Neuronal stem cell (in vitro differentiated cells): ENCODE data around the gene GRM1.

Experiments used
- DNase-seq: peaks from one replicate; pipeline ENCODE4 v3.0.0-alpha.2; 2013; ENCODE audit warnings: low spot score
- H2AFZ ChIP-seq: one replicate; pipeline ENCODE4 v1.6.1; 2013; ENCODE audit warnings: mild to moderate bottlenecking, low read length, inconsistent platforms
- H2AK5ac ChIP-seq: 2 replicates; pipeline ENCODE4 v1.6.1; 2013; ENCODE audit warnings: low read depth, mild to moderate bottlenecking, inconsistent platforms, low read length, moderate library complexity, mixed read lengths
- H2BK120ac ChIP-seq: 2 replicates; pipeline ENCODE4 v1.6.1; 2013; ENCODE audit warnings: low read depth, mild to moderate bottlenecking, inconsistent platforms, low read length, moderate library complexity, mixed read lengths
- H2BK12ac ChIP-seq: one replicate; pipeline ENCODE4 v1.6.1; 2013; ENCODE audit warnings: low read length, inconsistent platforms
- H2BK15ac ChIP-seq: 2 replicates; pipeline ENCODE4 v1.6.1; 2013; ENCODE audit warnings: mild to moderate bottlenecking, low read length, inconsistent platforms, mixed read lengths
- H2BK5ac ChIP-seq: one replicate; pipeline ENCODE4 v1.6.1; 2013; ENCODE audit warnings: inconsistent platforms, mild to moderate bottlenecking, low read length, moderate library complexity
- H3K14ac ChIP-seq: one replicate; pipeline ENCODE4 v1.6.1; 2013; ENCODE audit warnings: low read length, inconsistent platforms
- H3K18ac ChIP-seq: 2 replicates; pipeline ENCODE4 v1.6.1; 2013; ENCODE audit warnings: low read length, inconsistent platforms
- H3K23ac ChIP-seq: 2 replicates; pipeline ENCODE4 v1.6.1; 2013; ENCODE audit warnings: low read depth, mild to moderate bottlenecking, mixed read lengths, low read length, inconsistent platforms; ENCODE audit not compliant: poor library complexity
- H3K27ac ChIP-seq: replicated peaks from 3 replicates; pipeline ENCODE4 v1.5.1; 2013; ENCODE audit warnings: low read length, inconsistent platforms
- H3K27me3 ChIP-seq, 3 experiments: 2 replicates each; pipeline ENCODE4 v1.6.1; 2013; ENCODE audit warnings: low read length in 3 of 3, mild to moderate bottlenecking in 2 of 3, inconsistent platforms in 1 of 3, low read depth in 1 of 3, mixed read lengths in 1 of 3, moderate library complexity in 1 of 3; ENCODE audit not compliant: control insufficient read depth in 3 of 3, insufficient read depth in 3 of 3
- H3K36me3 ChIP-seq, 2 donors: replicated peaks in 1 of 2; 2 replicates each; pipeline ENCODE4 v1.6.1; 2013; ENCODE audit warnings: low read length in 2 of 2; ENCODE audit not compliant: control insufficient read depth in 2 of 2, insufficient read depth in 2 of 2
- H3K4ac ChIP-seq: 2 replicates; pipeline ENCODE4 v1.6.1; 2013; ENCODE audit warnings: inconsistent platforms, mild to moderate bottlenecking, low read length, moderate library complexity
- H3K4me1 ChIP-seq, 2 donors: 1 replicate in 1 of 2; 2 replicates in 1 of 2; pipeline ENCODE4 v1.6.1; 2013; ENCODE audit warnings: low read length in 2 of 2, low read depth in 1 of 2; ENCODE audit not compliant: control insufficient read depth in 2 of 2, insufficient read depth in 1 of 2
- H3K4me2 ChIP-seq: one replicate; pipeline ENCODE4 v1.6.1; 2013; ENCODE audit warnings: mild to moderate bottlenecking, low read length, inconsistent platforms; ENCODE audit not compliant: insufficient read depth, poor library complexity, severe bottlenecking
- H3K4me3 ChIP-seq, 2 donors: 2 replicates each; pipeline ENCODE4 v1.5.1; 2013; ENCODE audit warnings: low read length in 2 of 2, mild to moderate bottlenecking in 2 of 2, inconsistent platforms in 1 of 2, moderate library complexity in 1 of 2
- H3K79me1 ChIP-seq: one replicate; pipeline ENCODE4 v1.6.1; 2013; ENCODE audit warnings: low read depth, mild to moderate bottlenecking, inconsistent platforms, low read length, moderate library complexity
- H3K9ac ChIP-seq: one replicate; pipeline ENCODE4 v1.6.1; 2013; ENCODE audit warnings: mild to moderate bottlenecking, low read depth, low read length, inconsistent platforms; ENCODE audit not compliant: poor library complexity
- H3K9me3 ChIP-seq, 2 donors: replicated peaks in 1 of 2; 2 replicates each; pipeline versions ENCODE3 to v1.6.1; 2013; ENCODE audit warnings: low read length in 2 of 2, mild to moderate bottlenecking in 2 of 2, inconsistent platforms in 1 of 2, low read depth in 1 of 2, mixed read lengths in 1 of 2, moderate library complexity in 1 of 2; ENCODE audit not compliant: control insufficient read depth in 2 of 2, insufficient read depth in 1 of 2
- H4K8ac ChIP-seq: one replicate; pipeline ENCODE4 v1.6.1; 2013; ENCODE audit warnings: low read depth, mild to moderate bottlenecking, inconsistent platforms, low read length, moderate library complexity
- H4K91ac ChIP-seq: one replicate; pipeline ENCODE4 v1.6.1; 2013; ENCODE audit warnings: low read length, low read depth, mild to moderate bottlenecking, inconsistent platforms; ENCODE audit not compliant: poor library complexity
- WGBS, 2 donors: extraction: QIAGEN DNeasy Blood & Tissue Kit; methylation state at CpG; one replicate each; pipeline ENCODE4 v1.1.7; 2013; ENCODE audit warnings: missing lambda C conversion rate in 2 of 2, mixed read lengths in 1 of 2; ENCODE audit not compliant: insufficient read length in 2 of 2, insufficient replicate concordance in 1 of 2; ENCODE audit errors: extremely low coverage in 2 of 2; 5-methylcytosine and 5-hydroxymethylcytosine counted together

Gene GRM1

GRCh38 chr6:146369866-146370265, 341.0 kb downstream of the GRM1 start:
- Histone ChIP-seq H3K9ac (no peak overlapping the region), H3K4ac (no peak overlapping the region), H2BK5ac (no peak overlapping the region), H3K4me2 (no peak overlapping the region), H3K79me1 (no peaks in the 10 kb centered on the region), H2BK15ac (no peak overlapping the region), H3K18ac (no peak overlapping the region), H3K27me3 (no peaks in the 10 kb centered on the region), H2BK120ac (no peak overlapping the region), H3K27ac (no peak overlapping the region), H3K14ac (no peak overlapping the region), H3K23ac (no peak overlapping the region), H3K4me1 (no peaks in the 10 kb centered on the region), H2BK12ac (no peak overlapping the region), H4K8ac (no peak overlapping the region), H4K91ac (no peak overlapping the region), H3K36me3 (no peaks in the 10 kb centered on the region), H2AFZ (no peak overlapping the region), H2AK5ac (no peak overlapping the region), H3K9me3 (no peaks in the 10 kb centered on the region), H3K4me3 (no peak overlapping the region)
- no CpG with 5 or more reads among the region's 1 CpG for WGBS, 2 donors
- DNase-seq: no peak

GRCh38 chr6:146381486-146381885, 352.6 kb downstream of the GRM1 start:
- Histone ChIP-seq H3K4me3 (no peak overlapping the region), H2BK120ac (no peak overlapping the region), H4K91ac (no peak overlapping the region), H2BK15ac (no peak overlapping the region), H3K27ac (no peak overlapping the region), H2AK5ac (no peak overlapping the region), H2AFZ (no peak overlapping the region), H3K4me2 (no peak overlapping the region), H4K8ac (no peak overlapping the region), H2BK12ac (no peak overlapping the region), H3K9me3 (peaks cover 0 to 1% of the 10 kb centered on the region in 2 donors), H2BK5ac (no peak overlapping the region), H3K14ac (no peak overlapping the region), H3K79me1 (no peaks in the 10 kb centered on the region), H3K27me3 (no peaks in the 10 kb centered on the region), H3K23ac (no peak overlapping the region), H3K4ac (no peak overlapping the region), H3K36me3 (no peaks in the 10 kb centered on the region), H3K18ac (no peak overlapping the region), H3K9ac (no peak overlapping the region), H3K4me1 (no peaks in the 10 kb centered on the region)
- DNase-seq: no peak
- WGBS, 2 donors: no CpG with 5 or more reads among the region's 3 CpGs

GRCh38 chr6:146388736-146389364, 360.0 kb downstream of the GRM1 start:
- Histone ChIP-seq H4K91ac (no peak overlapping the region), H3K9me3 (no peaks in the 10 kb centered on the region), H2BK12ac (no peak overlapping the region), H3K79me1 (no peaks in the 10 kb centered on the region), H2AK5ac (no peak overlapping the region), H4K8ac (no peak overlapping the region), H3K4ac (no peak overlapping the region), H3K27me3 (no peaks in the 10 kb centered on the region), H3K4me3 (no peak overlapping the region), H3K14ac (no peak overlapping the region), H3K36me3 (no peaks in the 10 kb centered on the region), H2BK120ac (no peak overlapping the region), H3K27ac (peak overlapping the region; percentile 52), H3K18ac (no peak overlapping the region), H3K4me1 (peaks cover 2 to 8% of the 10 kb centered on the region in 2 donors), H2BK5ac (no peak overlapping the region), H3K23ac (no peak overlapping the region), H3K9ac (no peak overlapping the region), H3K4me2 (no peak overlapping the region), H2AFZ (no peak overlapping the region), H2BK15ac (no peak overlapping the region)
- DNase-seq: peak; percentile 73
- no CpG with 5 or more reads among the region's 3 CpGs for WGBS, 2 donors

GRCh38 chr6:146389740-146390139, 360.9 kb downstream of the GRM1 start:
- Histone ChIP-seq H3K27ac (no peak overlapping the region), H3K79me1 (no peaks in the 10 kb centered on the region), H3K18ac (no peak overlapping the region), H3K36me3 (no peaks in the 10 kb centered on the region), H2BK120ac (no peak overlapping the region), H3K14ac (no peak overlapping the region), H2BK12ac (no peak overlapping the region), H4K8ac (no peak overlapping the region), H3K4me2 (no peak overlapping the region), H3K9ac (no peak overlapping the region), H3K27me3 (no peaks in the 10 kb centered on the region), H3K4ac (no peak overlapping the region), H3K23ac (no peak overlapping the region), H2BK5ac (no peak overlapping the region), H2BK15ac (no peak overlapping the region), H4K91ac (no peak overlapping the region), H3K4me1 (peaks cover 2 to 8% of the 10 kb centered on the region in 2 donors), H2AK5ac (no peak overlapping the region), H3K4me3 (no peak overlapping the region), H3K9me3 (no peaks in the 10 kb centered on the region), H2AFZ (no peak overlapping the region)
- no peak for DNase-seq
- no CpG with 5 or more reads among the region's 4 CpGs for WGBS, 2 donors
